Measurements from ENCODE around the gene KATNIP. TPM values are rescaled to one million over a fixed set of nuclear protein-coding genes. Genes with fewer than 3 reads are reported as not detected.
A peak's percentile ranks its signal among the peaks of the same experiment; 100 is the strongest.

Gene KATNIP
- total RNA-seq, 1 donor from 2014 or later: 6.6 TPM

DNA sequence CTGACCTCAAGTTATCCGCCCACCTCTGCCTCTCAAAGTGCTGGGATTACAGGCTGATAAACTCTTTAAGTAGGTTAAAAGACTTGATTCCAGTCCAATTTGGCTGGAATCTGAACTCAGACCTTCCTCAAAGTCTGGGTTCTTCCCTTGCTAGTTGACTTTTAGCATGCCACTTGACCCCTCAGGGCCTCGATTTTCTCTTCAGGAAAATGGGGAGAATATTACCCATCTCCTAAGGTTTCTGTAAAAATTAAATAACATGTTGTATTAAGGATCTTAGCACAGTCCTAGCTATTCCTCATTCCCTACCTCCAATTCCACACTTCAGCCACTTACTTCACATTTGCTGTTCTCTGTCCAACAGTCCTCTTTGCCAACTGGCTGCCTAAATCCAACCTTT lies 2.1 kb upstream of the KATNIP start:
- peaks cover 0 to 21% of the 10 kb centered on the region in 2 donors for H3K4me1 ChIP-seq
- intact Hi-C loops (cut with DNase I): no loop called here
- no peak overlapping the region for H3K4me3 ChIP-seq
- no peak overlapping the region for H3K27ac ChIP-seq
- DNase-seq (ENCODE audit: low spot score in 2 of 2): no peak
- TF ChIP-seq, protein P1, sequence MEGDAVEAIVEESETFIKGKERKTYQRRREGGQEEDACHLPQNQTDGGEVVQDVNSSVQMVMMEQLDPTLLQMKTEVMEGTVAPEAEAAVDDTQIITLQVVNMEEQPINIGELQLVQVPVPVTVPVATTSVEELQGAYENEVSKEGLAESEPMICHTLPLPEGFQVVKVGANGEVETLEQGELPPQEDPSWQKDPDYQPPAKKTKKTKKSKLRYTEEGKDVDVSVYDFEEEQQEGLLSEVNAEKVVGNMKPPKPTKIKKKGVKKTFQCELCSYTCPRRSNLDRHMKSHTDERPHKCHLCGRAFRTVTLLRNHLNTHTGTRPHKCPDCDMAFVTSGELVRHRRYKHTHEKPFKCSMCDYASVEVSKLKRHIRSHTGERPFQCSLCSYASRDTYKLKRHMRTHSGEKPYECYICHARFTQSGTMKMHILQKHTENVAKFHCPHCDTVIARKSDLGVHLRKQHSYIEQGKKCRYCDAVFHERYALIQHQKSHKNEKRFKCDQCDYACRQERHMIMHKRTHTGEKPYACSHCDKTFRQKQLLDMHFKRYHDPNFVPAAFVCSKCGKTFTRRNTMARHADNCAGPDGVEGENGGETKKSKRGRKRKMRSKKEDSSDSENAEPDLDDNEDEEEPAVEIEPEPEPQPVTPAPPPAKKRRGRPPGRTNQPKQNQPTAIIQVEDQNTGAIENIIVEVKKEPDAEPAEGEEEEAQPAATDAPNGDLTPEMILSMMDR (IDR thresholded peaks at IDR 0.05): no peak
- H3K36me3 ChIP-seq: peaks cover 23 to 25% of the 10 kb centered on the region in 2 donors
- no peaks in the 10 kb centered on the region for H3K9me3 ChIP-seq
- no peaks in the 10 kb centered on the region for H3K27me3 ChIP-seq

DNA sequence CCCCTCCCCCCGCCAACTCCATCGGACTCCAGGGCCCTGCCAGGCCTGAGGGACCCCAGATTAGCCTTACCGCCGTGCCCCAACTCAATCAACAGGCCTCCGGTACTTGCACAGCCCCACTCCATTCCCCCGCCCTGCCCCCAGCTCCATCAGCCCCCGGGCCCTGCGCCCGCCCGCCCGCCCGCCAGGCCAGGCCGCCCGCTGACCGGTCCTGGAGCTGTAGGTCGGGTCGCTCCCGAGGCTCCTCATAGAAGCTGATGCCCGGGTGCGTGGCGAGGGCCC lies 539 bp upstream of the KATNIP start:
- Histone ChIP-seq H3K36me3 (peaks cover 8 to 9% of the 10 kb centered on the region in 2 donors), H3K9me3 (no peaks in the 10 kb centered on the region), H3K27ac (peak overlapping the region; percentile 76 to 79), H3K27me3 (no peaks in the 10 kb centered on the region), H3K4me1 (peaks cover 0 to 21% of the 10 kb centered on the region in 2 donors), H3K4me3 (peak overlapping the region; percentile 85 to 97)
- intact Hi-C loops (cut with DNase I): no loop called here
- no peak for DNase-seq (ENCODE audit: low spot score in 2 of 2)
- TF ChIP-seq, protein P1 (IDR thresholded peaks at IDR 0.05): no peak

DNA sequence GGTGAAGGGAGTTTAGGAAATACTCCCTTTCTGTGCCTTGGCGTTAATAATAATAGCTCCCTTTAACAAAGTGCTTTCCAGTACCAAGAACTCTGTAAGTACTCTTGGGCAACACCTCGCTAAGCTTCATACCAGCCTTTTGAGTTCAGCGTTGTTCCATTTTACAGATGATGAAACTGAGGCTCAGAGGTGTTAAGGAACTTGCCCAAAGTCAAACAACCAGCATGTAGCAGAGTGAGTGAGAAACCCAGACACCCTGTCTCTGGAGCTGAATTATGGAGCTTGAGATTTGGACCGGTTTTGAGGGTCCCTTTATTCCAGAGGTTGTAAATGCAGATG lies 607 bp downstream of the KATNIP start:
- Histone ChIP-seq H3K27ac (peak overlapping the region; percentile 65 to 78), H3K27me3 (no peaks in the 10 kb centered on the region), H3K9me3 (no peaks in the 10 kb centered on the region), H3K4me1 (peaks cover 0 to 21% of the 10 kb centered on the region in 2 donors), H3K4me3 (peak overlapping the region; percentile 85 to 97), H3K36me3 (no peaks in the 10 kb centered on the region)
- intact Hi-C loops (cut with DNase I): loop anchor here (1.0 kb wide), 1 partner anchor 28 kb away; no protein-coding TSS in a partner anchor
- TF ChIP-seq, protein P1 (IDR thresholded peaks at IDR 0.05): no peak
- DNase-seq (ENCODE audit: low spot score in 2 of 2): no peak

DNA sequence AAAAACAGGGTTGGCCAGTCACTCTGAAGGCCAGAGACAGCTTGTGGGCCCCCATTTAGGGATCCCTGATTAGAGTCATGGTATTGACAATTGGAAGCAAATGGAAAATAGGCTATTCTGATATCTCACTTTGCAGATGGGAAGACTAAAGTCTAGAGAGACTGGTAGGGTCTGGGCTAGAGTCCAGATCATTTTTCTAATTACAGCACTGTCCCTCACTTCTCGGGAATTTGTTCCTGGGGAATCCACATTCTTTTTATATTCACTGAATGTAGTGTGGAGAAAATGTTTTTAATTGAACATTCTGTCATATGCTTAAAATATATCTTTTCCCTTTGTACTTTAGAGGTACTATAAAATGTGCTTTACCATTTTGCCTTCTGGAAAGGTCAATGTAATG lies 1.1 kb downstream of the KATNIP start:
- no peaks in the 10 kb centered on the region for H3K9me3 ChIP-seq
- H3K36me3 ChIP-seq: no peaks in the 10 kb centered on the region
- TF ChIP-seq, protein P1 (IDR thresholded peaks at IDR 0.05): no peak
- H3K4me3 ChIP-seq: peak overlapping the region; percentile 85 to 97
- no peak for DNase-seq (ENCODE audit: low spot score in 2 of 2)
- peaks cover 0 to 21% of the 10 kb centered on the region in 2 donors for H3K4me1 ChIP-seq
- H3K27me3 ChIP-seq: no peaks in the 10 kb centered on the region
- intact Hi-C loops (cut with DNase I): no loop called here
- H3K27ac ChIP-seq: peak overlapping the region in 1 of 2 donors; percentile 78

DNA sequence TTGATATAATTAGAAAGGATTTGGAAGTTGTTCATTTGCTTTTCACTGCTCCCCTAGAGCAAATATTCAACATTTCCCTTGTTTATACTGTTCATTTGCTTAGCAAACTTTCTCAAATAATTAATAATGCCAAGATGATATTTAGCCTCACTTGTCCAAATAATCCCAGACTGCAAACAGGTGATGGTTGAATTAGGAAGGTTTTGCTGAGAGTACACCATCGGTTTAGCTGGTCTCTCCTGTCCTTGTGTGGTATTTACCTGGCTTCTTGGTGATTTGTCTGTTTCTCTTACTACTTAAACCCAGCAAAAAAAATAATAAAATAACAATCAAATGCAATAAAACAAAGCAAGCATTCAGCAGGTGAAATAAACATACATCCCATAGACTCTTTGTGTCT lies 6.5 kb downstream of the KATNIP start:
- TF ChIP-seq, protein P1 (IDR thresholded peaks at IDR 0.05): no peak
- DNase-seq (ENCODE audit: low spot score in 2 of 2): no peak
- H3K9me3 ChIP-seq: no peaks in the 10 kb centered on the region
- peaks cover 0 to 4% of the 10 kb centered on the region in 2 donors for H3K36me3 ChIP-seq
- H3K4me1 ChIP-seq: no peaks in the 10 kb centered on the region
- intact Hi-C loops (cut with DNase I): no loop called here
- H3K27ac ChIP-seq: no peak overlapping the region
- H3K27me3 ChIP-seq: no peaks in the 10 kb centered on the region
- H3K4me3 ChIP-seq: no peak overlapping the region

DNA sequence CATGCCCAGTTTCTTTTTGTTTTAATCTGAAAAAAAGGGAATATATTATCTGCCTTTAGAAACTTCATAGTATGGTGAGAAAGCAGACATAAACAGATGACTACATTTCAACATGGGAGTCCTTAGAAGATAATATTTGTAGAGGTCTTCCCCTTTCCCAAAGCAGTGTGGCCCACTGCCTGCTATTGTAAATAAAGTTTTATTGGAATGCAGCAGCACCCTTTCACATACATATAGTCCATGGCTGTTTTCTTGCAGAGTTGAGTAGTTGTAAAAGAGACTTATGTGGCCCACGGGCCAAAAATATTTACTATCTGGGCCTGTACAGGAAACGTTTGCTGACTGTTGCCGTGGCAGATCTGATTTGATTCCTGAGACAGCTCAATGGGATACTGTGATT lies 8.5 kb downstream of the KATNIP start:
- no peak for DNase-seq (ENCODE audit: low spot score in 2 of 2)
- Histone ChIP-seq H3K36me3 (peaks cover 0 to 4% of the 10 kb centered on the region in 2 donors), H3K9me3 (no peaks in the 10 kb centered on the region), H3K27ac (no peak overlapping the region), H3K4me1 (no peaks in the 10 kb centered on the region), H3K27me3 (no peaks in the 10 kb centered on the region), H3K4me3 (no peak overlapping the region)
- intact Hi-C loops (cut with DNase I): no loop called here
- TF ChIP-seq, protein P1 (IDR thresholded peaks at IDR 0.05): no peak

Measured in ascending aorta (tissue), 2 donors.